Loucy (cell line): ENCODE results near the gene PDE8B.

Source experiments
- H2AFZ ChIP-seq: fragments of 200-600 bp; sonication (generic); 2 replicates; pipeline ENCODE4 v1.6.0; 2016; ENCODE audit warnings: antibody characterized with exemption, mild to moderate bottlenecking, low read length, moderate library complexity
- H3F3A ChIP-seq: fragments of 200-600 bp; 2 replicates; pipeline ENCODE4 v1.6.0; 2016; ENCODE audit warnings: antibody characterized with exemption, low read depth, mild to moderate bottlenecking
- H3K27me3 ChIP-seq: fragments of 200-600 bp; sonication (generic); 2 replicates; pipeline ENCODE4 v1.6.1; 2014; ENCODE audit warnings: low read length, mild to moderate bottlenecking; ENCODE audit not compliant: insufficient read depth, poor library complexity, severe bottlenecking
- H3K36me3 ChIP-seq: fragments of 200-600 bp; sonication (generic); 2 replicates; pipeline ENCODE4 v1.6.1; 2016; ENCODE audit warnings: low read length; ENCODE audit not compliant: insufficient read depth
- H3K4me1 ChIP-seq: fragments of 200-600 bp; sonication (generic); 2 replicates; pipeline ENCODE4 v1.5.1; 2014; ENCODE audit warnings: low read length, mild to moderate bottlenecking; ENCODE audit not compliant: insufficient read depth, poor library complexity, severe bottlenecking
- H3K4me2 ChIP-seq: fragments of 200-600 bp; sonication (generic); 2 replicates; pipeline ENCODE4 v1.6.0; 2014; ENCODE audit warnings: antibody characterized with exemption, low read length, low read depth, mild to moderate bottlenecking; ENCODE audit not compliant: poor library complexity, severe bottlenecking
- H3K4me3 ChIP-seq: fragments of 200-600 bp; sonication (generic); 2 replicates; pipeline ENCODE4 v1.5.1; 2014; ENCODE audit warnings: low read length, mild to moderate bottlenecking, mixed read lengths; ENCODE audit not compliant: poor library complexity, severe bottlenecking
- H3K79me2 ChIP-seq: fragments of 200-600 bp; sonication (generic); 2 replicates; pipeline ENCODE4 v1.6.1; 2014; ENCODE audit warnings: low read length; ENCODE audit not compliant: insufficient read depth
- H3K9ac ChIP-seq: fragments of 200-600 bp; sonication (generic); 2 replicates; pipeline ENCODE4 v1.6.0; 2014; ENCODE audit warnings: mild to moderate bottlenecking, low read depth, low read length, moderate library complexity; ENCODE audit not compliant: poor library complexity, severe bottlenecking
- H3K9me2 ChIP-seq: fragments of 200-600 bp; sonication (generic); replicated peaks from 2 replicates; pipeline ENCODE4 v1.6.1; 2016; ENCODE audit warnings: low read depth, low read length, mixed read lengths
- H3K9me3 ChIP-seq: fragments of 200-600 bp; sonication (generic); 2 replicates; pipeline ENCODE4 v1.6.1; 2014; ENCODE audit warnings: mild to moderate bottlenecking, antibody characterized with exemption, low read length, low read depth; ENCODE audit not compliant: insufficient read depth
- H4K20me1 ChIP-seq: fragments of 200-600 bp; sonication (generic); 2 replicates; pipeline ENCODE4 v1.6.0; 2014; ENCODE audit warnings: antibody characterized with exemption, low read length, mild to moderate bottlenecking; ENCODE audit not compliant: insufficient read depth, poor library complexity, severe bottlenecking
- EZH2phosphoT487 ChIP-seq: fragments of 200-600 bp; IDR thresholded peaks from 2 replicates; pipeline ENCODE4 v1.6.1; 2018; ENCODE audit warnings: antibody characterized with exemption, mild to moderate bottlenecking, moderate library complexity, borderline replicate concordance
- TF ChIP-seq, protein P1 (sequence below): fragments of 200-600 bp; sonication (generic); conservative IDR thresholded peaks from 2 replicates; pipeline ENCODE4 v1.5.1; 2014; ENCODE audit warnings: mild to moderate bottlenecking, antibody characterized with exemption, low read length

PDE8B gene

DNA sequence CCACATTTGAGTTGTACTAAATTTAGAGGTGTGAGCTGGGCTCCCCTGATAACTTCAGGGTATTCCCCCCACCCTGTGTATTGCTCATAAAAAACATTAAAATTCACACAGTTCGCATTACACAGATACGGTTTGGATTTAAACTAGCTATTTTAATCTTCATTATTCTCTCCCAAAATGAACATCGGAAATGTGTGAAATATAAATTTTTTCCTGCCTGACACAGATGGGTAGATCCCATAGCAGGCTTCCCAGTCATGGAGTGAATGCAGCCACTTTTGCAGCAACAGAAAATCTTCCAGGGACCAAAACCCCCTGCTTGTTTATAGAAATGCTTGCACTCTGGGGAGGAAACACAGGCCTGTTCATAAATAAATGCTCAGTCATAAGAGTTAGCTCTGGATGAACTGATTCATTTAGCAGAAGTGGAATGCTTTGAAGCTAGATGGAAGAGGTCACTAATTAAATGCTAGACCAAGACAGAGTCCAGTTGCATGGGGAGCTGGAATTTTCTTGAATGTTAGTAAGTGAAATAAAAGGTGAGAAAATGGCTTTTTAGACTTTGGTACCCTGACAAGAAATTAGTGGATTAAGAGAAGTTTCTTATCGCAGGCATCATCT is 115.6 kb downstream of the PDE8B start:
- Histone ChIP-seq H3K9me2 (no peaks in the 10 kb centered on the region), H3K4me1 (no peaks in the 10 kb centered on the region), H3K79me2 (no peaks in the 10 kb centered on the region), H3K36me3 (no peaks in the 10 kb centered on the region), H2AFZ (no peak overlapping the region), H3K4me2 (no peak overlapping the region), H3K9ac (no peak overlapping the region), H3K9me3 (no peaks in the 10 kb centered on the region), H3K4me3 (no peak overlapping the region), H3F3A (no peaks in the 10 kb centered on the region), H3K27me3 (no peaks in the 10 kb centered on the region), H4K20me1 (no peaks in the 10 kb centered on the region)
- TF ChIP-seq, protein P1, sequence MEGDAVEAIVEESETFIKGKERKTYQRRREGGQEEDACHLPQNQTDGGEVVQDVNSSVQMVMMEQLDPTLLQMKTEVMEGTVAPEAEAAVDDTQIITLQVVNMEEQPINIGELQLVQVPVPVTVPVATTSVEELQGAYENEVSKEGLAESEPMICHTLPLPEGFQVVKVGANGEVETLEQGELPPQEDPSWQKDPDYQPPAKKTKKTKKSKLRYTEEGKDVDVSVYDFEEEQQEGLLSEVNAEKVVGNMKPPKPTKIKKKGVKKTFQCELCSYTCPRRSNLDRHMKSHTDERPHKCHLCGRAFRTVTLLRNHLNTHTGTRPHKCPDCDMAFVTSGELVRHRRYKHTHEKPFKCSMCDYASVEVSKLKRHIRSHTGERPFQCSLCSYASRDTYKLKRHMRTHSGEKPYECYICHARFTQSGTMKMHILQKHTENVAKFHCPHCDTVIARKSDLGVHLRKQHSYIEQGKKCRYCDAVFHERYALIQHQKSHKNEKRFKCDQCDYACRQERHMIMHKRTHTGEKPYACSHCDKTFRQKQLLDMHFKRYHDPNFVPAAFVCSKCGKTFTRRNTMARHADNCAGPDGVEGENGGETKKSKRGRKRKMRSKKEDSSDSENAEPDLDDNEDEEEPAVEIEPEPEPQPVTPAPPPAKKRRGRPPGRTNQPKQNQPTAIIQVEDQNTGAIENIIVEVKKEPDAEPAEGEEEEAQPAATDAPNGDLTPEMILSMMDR, result no peak
- TF ChIP-seq EZH2phosphoT487, result no peak

DNA sequence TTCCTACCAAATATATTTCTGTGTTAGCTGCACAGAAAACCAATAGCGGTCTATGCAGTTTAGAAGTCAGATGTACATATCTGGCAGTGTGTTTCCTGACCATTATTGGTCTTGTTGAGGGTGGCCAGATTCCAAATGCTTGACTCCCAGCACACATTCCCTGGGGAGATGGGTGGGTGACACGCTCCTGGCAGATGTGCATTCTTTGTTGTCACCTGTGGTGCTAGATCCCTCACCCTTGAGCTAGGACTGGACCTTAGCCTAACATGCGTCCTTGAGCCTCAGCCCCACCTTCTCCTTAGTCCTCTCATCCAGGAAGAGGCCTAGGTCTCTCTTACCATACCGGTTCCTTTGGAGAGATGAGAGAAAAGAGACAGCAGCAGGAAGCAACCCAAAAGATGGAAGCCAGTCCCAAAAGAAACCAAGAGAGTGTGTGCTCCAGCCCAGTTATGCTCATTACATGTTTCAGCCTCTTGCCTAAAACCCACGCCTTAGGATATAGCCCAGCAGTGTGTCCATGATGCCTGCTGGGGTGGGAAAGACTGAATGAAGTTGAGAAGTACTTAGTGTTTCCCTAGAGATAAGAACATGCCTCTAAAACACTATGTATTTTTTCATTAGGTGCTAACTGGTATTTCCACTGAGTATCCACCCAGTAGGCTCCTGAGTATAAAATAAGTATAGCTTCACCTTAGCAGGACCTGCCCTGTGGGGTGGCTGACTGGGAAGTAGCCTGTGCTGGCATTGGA is 116.7 kb downstream of the PDE8B start:
- no peaks in the 10 kb centered on the region for H3K79me2 ChIP-seq
- H3K9me2 ChIP-seq, result no peaks in the 10 kb centered on the region
- H3K4me2 ChIP-seq, result no peak overlapping the region
- TF ChIP-seq, protein P1, result no peak
- no peak for TF ChIP-seq EZH2phosphoT487
- no peaks in the 10 kb centered on the region for H3F3A ChIP-seq
- H4K20me1 ChIP-seq, result no peaks in the 10 kb centered on the region
- H3K4me3 ChIP-seq, result no peak overlapping the region
- no peak overlapping the region for H3K9ac ChIP-seq
- H2AFZ ChIP-seq, result no peak overlapping the region
- no peaks in the 10 kb centered on the region for H3K36me3 ChIP-seq
- H3K27me3 ChIP-seq, result no peaks in the 10 kb centered on the region
- no peaks in the 10 kb centered on the region for H3K4me1 ChIP-seq
- H3K9me3 ChIP-seq, result no peaks in the 10 kb centered on the region

DNA sequence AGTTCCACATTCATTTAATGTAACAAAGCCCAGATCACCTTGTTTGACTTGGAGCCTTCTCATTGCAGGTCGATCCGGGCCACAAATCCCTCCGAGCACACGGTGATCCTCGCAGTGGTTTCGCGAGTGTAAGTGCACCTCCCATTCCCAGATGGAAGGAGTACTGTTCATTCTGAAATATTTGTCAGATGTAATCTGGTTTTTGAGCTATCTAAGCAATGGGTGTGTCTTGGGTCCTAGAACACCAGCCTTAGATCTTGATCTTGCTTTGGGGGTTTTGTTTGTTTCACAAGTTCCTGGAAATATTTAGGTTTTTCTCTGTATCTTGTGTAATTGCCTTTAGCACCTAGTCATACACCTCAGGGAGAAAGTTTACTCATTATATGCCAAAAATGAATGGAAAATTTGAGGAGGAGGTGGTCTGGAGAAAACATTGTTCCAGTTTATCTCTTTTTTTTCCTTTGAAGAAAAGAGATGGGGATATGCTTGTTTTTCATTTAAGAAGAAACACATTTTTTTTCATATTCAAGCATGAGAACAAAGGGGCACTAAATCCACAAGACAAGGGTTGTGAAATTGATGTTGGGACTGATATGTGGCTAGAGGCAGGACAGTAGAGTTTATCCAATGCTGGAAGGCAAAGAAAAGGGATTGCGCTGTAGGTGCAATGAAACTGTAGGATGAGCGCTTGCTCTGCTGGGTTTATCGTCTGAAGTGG is 118.6 kb downstream of the PDE8B start:
- H3K9ac ChIP-seq, result no peak overlapping the region
- no peak overlapping the region for H2AFZ ChIP-seq
- H3K36me3 ChIP-seq, result no peaks in the 10 kb centered on the region
- H3K4me2 ChIP-seq, result no peak overlapping the region
- H3K4me1 ChIP-seq, result no peaks in the 10 kb centered on the region
- no peaks in the 10 kb centered on the region for H3K27me3 ChIP-seq
- H3K4me3 ChIP-seq, result no peak overlapping the region
- no peaks in the 10 kb centered on the region for H3F3A ChIP-seq
- no peak for TF ChIP-seq EZH2phosphoT487
- TF ChIP-seq, protein P1, result no peak
- H3K9me2 ChIP-seq, result no peaks in the 10 kb centered on the region
- no peaks in the 10 kb centered on the region for H3K9me3 ChIP-seq
- no peaks in the 10 kb centered on the region for H3K79me2 ChIP-seq
- H4K20me1 ChIP-seq, result no peaks in the 10 kb centered on the region
